Upper lobe of left lung (tissue), 4 donors: Measurements from ENCODE around the gene SERPINB6.
"Not testable (repeated sequence)": the region's sequence is repeated elsewhere in the genome, so short reads cannot be mapped to it uniquely, and the experiment has no call there.

Source experiments
- POLR2A ChIP-seq, 4 donors: fragments of 450-650 bp; IDR thresholded peaks; one replicate each; pipeline ENCODE4 v1.5.1; 2016 to 2017; ENCODE audit warnings: antibody characterized with exemption in 4 of 4, mild to moderate bottlenecking in 2 of 4
- TF ChIP-seq, protein P1 (sequence below), 6 experiments: fragments of 450-650 bp in 4 of 6; fragments of 200-600 bp in 2 of 6; sonication (generic) in 2 of 6; IDR thresholded peaks; one replicate each; pipeline ENCODE4 v1.5.1; 2016 to 2019; ENCODE audit warnings: antibody characterized with exemption in 6 of 6

DNA sequence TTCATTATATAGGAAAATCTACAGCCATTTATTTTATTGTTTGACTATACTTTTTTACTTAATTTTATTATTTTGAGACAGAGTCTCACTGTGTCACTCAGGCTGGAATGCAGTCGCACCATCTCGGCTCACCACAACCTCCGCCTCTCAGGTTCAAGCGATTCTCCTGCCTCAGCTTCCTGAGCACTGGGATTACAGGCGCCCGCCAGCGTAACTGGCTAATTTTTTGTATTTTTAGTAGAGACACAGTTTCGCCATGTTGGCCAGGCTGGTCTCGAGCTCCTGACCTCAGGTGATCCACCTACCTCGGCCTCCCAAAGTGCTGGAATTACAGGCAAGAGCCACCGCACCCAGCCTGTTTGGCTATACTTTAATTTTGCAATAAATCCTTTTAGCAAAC lies 38.5 kb downstream of the SERPINB6 start:
- TF ChIP-seq, protein P1, sequence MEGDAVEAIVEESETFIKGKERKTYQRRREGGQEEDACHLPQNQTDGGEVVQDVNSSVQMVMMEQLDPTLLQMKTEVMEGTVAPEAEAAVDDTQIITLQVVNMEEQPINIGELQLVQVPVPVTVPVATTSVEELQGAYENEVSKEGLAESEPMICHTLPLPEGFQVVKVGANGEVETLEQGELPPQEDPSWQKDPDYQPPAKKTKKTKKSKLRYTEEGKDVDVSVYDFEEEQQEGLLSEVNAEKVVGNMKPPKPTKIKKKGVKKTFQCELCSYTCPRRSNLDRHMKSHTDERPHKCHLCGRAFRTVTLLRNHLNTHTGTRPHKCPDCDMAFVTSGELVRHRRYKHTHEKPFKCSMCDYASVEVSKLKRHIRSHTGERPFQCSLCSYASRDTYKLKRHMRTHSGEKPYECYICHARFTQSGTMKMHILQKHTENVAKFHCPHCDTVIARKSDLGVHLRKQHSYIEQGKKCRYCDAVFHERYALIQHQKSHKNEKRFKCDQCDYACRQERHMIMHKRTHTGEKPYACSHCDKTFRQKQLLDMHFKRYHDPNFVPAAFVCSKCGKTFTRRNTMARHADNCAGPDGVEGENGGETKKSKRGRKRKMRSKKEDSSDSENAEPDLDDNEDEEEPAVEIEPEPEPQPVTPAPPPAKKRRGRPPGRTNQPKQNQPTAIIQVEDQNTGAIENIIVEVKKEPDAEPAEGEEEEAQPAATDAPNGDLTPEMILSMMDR (IDR thresholded peaks at IDR 0.05) = not testable (repeated sequence)
- TF ChIP-seq POLR2A (IDR thresholded peaks at IDR 0.05) = not testable (repeated sequence)
